NCI-H1436 (cell line): ENCODE data around the gene MOB3C.

Experiments
- DNase-seq: peaks from one replicate; lab custom pipeline; 2025; lab: John Stamatoyannopoulos, UW

Gene MOB3C

DNA sequence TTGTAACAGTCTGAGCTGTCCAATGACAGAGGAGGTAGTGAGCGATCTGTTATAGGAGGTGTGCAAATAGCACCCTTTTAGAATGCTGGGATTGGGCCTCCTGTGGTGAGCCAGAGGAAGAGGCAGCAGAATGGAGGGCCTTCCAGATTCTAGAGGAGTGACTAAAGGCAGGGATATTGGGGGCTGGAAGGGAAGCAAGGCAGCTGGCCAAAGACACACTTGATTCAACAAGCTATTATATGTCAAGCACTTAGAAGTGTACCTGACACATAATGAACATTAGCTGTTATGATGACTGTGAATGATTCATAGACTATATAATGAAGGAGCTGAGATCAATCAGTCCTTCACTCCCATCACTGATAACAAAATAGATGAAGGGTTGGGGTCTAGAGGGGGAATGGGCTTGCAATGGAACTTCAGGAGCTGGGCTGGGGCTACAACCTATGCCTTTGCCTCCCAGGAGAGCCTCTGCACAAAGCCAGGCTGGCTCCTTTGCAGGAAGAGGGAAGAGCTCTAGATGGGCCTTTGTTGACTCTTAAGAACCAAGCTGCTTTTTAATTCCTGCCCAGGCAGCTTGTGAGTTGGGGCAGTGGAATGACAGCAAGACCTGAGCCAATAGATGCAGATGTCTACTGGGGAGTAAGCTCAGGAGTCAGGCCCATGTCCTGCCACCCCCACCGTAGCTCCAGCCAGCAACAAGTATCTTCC is 10.2 kb downstream of the MOB3C start:
- DNase-seq: peak; percentile 35

DNA sequence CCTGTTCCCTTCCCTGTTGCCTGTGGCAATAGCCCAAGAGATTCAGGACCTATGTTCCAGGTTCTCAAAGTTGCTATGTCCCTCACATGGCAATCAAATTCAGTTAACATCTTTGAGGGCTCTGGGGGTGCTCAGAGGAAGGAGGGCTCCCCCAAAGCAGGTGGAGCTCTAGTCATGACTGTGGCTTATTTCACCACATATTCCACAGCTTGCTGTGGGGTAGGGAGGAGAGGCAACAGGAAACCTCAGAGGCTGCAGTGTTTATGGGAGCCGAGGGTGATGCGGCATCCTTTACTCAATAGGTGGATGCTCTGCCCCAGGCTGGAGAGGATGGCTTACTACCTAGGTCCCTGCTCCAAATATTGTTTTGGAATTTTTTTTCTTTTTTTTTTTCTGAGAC is 11.4 kb downstream of the MOB3C start:
- no peak for DNase-seq

DNA sequence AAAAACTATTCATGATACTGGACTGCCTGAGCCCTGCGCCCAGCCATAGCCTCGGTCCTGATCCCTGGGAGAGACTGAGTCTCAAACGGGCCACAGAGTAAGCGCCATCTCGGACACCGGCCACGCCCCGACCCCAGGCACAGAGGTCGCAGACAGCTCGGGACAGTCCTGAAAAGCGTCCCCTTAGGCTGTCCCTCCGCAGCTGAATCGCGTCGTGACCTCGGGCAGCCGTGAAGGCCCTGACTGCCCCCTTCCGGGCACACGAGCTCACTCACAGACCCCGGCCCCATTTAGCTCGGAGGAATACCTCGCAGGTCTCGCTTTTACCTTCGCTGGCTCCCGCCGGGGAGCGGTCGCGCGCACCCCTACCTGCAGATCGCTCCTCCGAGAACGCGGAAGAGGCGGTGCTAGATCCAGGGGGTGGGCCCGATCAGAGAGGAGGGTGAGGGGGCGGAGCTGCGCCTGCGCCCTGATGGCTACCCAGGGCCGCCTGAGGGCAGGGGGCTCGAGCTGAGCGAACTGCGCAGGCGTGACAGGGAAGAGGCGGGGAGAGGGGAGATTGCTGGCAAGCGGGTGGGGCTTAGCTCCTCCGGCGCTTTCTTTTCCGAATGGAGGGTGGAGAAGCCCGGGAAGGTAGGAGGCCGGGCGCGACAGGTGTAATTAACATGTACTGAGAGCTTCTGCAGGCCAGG is 12.6 kb downstream of the MOB3C start, which contains the start of gene MKNK1:
Gene MKNK1 (minus strand): TSS at position 411 of the 692 bp plus-strand sequence. CDS start 20,941 bp downstream, outside the sequence.
- peak; percentile 97 for DNase-seq

- no peak for DNase-seq
These were observed 13.1 kb downstream of the MOB3C start for GRCh38 chr1:46603481-46603857.

DNA sequence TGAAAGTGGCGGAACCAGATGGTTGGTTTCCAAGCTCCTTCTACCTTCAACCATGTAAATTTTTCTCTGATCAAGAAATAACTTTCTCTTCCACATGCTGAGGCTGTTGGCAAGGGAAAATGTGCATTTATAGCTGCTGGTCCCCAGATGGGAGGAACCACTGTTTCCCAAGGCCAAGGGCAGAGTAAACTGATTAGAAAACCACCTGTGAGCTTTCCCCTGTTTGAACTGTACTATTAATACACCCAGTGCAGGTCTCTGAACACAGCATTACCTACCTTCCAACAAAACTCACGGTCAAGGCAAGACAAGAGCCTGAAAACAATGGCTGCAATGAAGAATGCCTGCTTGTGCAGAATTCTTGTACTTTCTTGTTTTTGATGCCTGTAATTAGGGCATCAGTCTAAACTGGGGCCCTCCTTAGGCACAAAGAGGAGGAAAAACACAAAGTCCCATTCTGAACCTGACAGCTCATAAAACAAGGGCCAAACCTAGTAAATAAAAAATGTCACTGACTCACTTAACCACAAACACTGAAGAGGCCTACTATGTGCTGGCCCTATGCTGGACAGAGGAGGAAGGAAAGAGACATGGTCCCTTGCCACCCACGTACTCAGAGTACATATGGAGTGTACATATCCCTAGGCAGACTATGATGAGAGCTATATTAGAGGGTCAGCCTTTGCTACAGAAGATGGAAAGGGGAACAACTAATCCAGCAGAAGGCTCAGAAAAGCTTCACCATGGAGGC is 15.2 kb downstream of the MOB3C start:
- no peak for DNase-seq

DNA sequence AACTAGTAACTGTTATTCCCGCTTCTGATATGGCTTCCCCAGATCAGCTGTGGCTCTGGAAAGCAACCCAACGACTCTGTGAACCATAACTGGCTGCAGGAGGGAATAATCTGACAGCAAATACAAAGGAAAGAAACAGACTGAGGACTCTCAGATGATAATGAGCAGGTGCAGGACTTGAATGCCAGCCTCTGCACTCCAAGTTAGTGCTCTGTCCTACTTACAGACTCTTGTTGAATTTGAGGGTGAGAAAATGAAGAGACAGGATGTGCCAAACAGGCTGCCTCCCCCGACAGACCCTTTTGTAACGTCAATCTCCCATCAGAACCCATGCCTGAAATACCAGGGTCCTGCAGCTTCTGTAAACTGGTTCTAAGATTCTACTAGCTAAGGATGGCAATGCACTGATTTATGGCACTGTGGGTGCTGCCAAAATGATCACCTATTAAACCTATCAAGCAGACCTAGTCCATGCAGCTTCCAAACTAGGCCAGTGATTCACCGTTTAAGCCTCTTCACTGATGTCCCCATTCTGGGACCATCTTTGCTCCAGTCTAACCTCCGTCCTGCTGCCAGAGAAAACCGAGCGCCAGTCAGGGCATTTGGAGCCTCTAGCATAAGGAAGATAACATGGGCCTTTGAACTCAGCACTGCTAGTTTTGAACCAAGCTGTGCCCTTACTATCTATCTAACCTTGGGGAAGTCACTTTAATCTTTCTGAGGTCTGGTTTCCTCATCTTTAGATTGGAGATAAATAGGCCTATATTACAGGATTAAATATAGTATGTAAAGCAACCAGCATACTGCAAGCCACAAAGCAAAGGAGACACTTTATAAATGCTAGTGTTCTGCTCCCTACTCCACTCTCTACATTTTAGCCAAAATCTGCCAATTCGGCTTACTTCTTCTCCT is 17.3 kb downstream of the MOB3C start:
- DNase-seq: no peak

- no peak for DNase-seq
These were observed 19.8 kb downstream of the MOB3C start for GRCh38 chr1:46596846-46597245.

- no peak for DNase-seq
These were observed 20.6 kb downstream of the MOB3C start for GRCh38 chr1:46596036-46596435.

GRCh38 chr1:46595127-46595526 is 21.5 kb downstream of the MOB3C start:
- DNase-seq: no peak

DNA sequence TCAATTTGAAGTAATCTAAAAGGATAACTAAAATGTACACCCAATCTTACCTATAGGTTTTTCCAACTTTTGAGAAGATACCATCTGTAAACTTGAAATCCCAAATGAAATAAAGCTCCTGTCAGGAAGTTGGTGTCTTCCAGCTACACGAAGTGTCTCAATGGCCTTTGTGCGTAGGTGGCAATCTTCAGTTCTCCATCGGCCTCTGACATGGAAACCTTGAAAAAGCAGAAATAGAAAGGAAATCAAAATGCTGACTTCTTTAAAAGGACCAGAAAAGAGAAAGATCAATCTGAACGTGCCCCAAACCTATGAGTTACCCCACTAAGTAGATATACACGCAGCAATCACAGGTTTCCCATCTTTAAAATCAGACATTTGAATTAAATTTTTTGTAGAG is 22.5 kb downstream of the MOB3C start:
- DNase-seq: no peak

DNA sequence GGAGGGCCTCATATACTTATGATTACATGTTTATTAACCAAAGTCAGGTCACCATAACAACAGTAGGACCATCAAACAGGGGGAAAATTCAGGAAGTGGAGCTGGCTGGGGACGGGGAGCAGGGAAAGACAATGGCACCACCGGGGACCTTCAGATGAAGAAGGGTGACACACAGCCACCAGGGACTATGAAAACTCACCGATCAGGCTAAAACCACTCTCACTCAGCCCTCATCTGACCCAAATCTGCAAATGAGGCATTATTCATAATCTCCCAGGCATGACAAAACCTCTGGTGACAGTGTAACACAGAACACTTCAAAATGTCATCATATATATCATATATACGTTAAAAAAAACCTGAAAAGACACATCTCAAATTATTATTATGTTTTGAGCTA is 23.8 kb downstream of the MOB3C start:
- no peak for DNase-seq

DNA sequence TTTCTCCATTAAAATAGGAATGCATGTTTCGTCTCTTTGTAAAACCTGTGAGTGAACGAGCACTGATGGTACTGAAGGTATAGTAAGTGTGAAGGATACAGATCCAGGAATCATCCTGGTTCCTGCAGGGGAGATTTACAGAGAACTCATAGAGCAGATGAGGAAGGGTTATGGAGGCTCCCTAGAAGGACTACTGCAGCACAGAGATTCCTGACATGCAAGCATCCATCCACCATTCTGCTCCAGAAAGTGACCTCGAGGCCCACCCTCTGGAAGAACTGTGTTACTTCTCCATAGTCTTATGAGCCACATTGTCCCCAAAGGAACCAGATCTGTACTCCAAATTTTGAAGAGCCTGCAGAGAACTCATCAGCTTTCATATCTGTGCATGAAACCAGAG is 27.1 kb downstream of the MOB3C start:
- DNase-seq: no peak

- DNase-seq: no peak
These were observed 29.5 kb downstream of the MOB3C start for GRCh38 chr1:46587069-46587468.

GRCh38 chr1:46585312-46585938 is 31.2 kb downstream of the MOB3C start:
- no peak for DNase-seq

GRCh38 chr1:46583494-46583893 is 33.1 kb downstream of the MOB3C start:
- DNase-seq: no peak

DNA sequence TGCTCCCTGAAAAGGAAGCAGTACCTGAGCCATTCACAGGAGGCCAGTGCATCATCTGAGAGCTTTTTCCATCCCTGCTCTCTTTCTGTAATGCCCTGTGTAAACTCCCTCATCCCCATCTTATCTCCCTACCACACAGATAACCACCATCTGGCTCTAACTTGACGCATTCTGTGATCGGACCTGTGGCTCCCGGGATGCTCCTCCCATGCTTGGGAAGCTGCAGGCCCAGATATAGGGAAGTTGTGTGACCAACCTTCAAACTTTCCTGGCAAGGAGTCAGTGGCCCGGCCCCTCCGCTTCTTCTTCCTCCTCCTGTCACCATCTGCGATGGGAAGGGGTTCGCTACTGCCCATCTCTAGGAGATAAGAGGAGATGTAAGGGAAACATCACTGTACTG is 33.6 kb downstream of the MOB3C start:
- DNase-seq: no peak

- no peak for DNase-seq
These were observed 34.7 kb downstream of the MOB3C start for GRCh38 chr1:46581681-46582455.

DNA sequence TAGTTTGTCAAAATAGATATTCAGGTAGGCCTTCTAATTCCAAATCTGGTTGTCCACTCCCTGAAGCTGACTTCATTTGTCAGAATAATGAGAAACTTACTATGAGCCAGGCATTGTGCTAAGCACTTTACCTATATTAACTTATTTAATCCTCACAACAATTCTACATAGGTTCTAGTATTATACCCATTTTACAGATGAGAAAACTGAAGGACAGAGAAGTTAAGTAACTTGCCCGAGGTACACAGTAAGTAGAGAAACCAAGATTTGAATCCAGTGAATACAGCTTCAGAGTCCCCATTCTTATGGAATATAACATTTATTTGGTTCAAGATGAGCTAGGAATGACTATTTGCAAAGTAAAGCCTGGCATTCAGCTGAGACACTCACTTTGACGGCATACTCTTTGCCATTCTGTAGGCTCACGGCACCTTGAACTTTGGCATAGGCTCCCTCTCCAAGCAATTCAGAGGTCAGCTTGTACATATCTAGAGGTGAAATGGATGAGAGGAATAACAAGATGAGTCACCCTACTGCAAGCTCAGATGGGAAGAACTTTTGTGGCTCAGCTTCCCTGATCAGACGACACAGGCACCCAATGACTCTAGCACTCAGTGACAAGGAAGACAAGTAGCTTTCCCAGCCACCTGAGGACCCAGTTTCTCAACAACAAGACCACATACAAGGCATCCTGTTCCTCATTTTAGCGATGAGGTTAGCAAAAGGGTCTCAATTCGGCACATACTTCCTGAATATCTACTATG is 36.3 kb downstream of the MOB3C start:
- DNase-seq: no peak

DNA sequence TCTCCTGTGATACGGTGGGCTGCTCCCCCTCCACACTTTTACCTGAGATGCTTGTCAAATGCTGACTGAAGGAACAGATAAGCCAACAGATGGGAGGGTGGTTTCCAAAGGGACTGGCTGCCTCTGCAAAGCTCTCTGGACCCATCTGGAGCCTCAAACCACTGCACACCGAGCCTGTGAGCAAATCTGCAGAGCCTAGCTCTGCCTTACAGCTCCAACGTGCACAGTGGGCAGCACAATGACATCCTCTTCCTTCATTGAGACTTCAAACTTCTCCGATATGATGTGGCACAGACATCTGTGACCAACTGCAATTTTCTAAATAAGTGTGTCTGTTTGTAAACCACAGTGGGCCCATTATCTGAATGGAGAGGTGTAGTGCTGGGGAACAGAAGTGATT is 38.9 kb downstream of the MOB3C start:
- DNase-seq: no peak

- no peak for DNase-seq
These were observed 40.0 kb downstream of the MOB3C start for GRCh38 chr1:46576596-46576995.
